GM04503 (cell line): ENCODE measurements around the gene AKT1.

Experiments used
- DNase-seq: peaks from one replicate; pipeline ENCODE4 v3.0.0-alpha.2; 2012; ENCODE audit warnings: low read depth

Gene AKT1

DNA sequence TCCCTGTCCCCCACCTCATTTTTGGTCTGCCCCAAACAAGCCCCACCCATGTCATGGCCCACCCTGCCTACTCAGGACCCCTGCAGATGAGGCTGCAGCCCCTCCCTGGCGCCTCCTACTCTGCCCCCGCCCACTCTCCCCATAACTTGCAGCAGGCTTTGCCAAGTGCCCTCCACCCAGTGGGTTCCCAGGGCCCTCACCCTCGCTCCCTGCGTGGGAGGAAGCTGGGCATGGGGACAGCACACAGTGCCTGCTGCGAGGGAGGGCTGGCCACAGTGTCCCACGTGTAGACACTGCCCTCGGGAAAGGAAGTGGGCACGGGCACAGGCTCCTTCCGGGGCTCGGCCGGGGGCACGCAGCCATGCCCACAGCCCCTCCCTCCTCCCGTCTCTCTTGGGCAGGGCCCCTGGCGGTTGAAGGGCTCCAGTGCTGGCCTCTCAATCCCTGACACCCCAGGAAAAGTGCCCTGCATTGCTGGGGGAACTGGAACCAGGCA lies 9.4 kb downstream of the AKT1 start:
- no peak for DNase-seq

- no peak for DNase-seq
Observed at GRCh38 chr14:104785708-104786080, 9.9 kb downstream of the AKT1 start.

DNA sequence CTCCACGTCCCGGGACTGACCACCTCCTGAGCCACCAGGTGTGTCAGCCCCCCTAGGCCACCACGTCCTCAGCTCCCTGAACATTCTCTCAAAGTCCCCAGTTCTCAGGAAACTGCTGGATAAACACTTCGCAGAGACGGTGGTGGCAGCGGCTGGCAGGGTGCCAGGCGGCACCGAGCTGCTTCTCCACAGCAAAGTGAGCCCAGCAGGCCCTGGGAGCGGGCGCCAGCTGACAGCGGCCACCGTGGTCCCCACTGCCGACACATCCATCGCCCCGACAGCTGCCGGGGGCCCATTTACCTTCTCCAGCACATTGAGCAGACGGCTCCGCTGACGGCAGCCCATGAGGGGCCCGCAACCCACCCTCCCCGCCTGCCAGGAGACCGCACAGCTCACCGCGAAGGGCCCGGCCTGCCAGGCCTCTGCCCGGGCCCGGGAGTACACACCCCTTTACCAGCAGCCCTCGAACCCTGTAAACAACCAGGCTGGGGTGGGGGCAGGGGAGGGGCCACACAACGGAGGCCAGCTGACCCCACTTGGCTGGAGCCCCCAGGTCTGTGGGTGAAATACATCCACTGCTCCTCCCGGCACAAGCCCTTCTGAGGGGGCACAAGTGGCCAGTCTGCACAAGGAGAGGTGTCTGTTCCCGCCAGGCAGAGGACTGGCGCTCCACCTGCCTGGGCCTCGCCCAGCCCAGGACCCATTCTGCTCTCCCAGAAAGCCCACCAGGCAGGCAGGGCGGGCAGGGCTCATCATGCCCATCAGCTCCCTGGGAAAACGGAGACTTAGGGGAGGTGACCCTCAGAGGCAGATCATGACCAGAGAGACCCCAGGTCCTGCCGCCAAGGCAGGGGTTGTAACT lies 10.5 kb downstream of the AKT1 start:
- no peak for DNase-seq

- no peak for DNase-seq
Observed at GRCh38 chr14:104784218-104784568, 11.4 kb downstream of the AKT1 start.

DNA sequence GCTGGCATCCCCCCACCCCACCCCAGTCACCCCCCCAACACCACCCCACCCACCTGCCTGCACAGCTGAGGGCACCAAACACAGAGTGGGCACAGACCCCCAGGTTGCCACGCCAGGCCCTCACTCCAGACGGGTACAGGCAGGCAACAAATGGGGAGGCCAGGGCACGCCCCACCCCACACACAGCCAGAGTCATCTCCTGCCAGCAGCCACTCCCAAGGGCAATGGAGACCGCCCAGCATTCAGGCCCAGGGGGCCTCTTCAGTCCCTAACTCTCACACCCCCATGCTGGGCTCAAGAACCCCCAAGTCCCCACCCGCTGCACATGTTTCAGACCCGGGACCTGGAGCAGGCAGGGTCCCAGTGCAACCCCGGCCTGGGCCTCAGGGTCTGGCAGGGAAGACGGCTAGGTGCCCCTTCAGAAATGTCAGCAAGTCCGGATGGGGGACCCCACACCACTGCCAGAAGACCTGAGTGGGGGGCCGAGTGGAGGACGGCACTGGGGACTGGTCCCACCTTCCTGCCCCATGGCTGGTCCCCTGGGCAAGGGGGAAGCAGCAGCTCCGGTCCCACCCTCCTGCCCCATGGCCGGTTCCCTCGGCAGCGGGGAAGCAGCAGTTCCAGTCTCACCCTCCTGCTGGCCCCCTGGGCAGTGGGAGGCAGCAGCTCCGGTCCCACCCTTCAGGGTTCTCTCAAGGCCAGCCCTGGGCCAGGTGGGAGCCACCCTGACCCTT lies 11.9 kb downstream of the AKT1 start:
- DNase-seq: no peak

DNA sequence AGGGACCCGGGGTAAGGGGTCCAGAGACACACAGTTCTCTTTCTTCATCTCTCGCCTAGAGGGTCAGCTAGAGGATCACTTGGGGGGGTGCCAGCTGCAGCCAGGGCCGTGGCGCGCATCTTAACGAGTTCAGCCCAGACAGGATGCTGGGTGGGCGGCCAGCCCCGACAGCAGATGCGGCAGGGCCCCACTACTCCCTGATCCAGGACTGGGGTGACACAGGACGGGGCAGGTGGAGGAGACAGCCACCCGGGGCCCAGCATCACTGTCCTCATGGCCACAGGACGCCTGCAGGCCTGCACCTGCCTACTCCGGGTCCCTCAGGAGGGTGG lies 12.8 kb downstream of the AKT1 start:
- no peak for DNase-seq

GRCh38 chr14:104782086-104782807 lies 13.3 kb downstream of the AKT1 start:
- no peak for DNase-seq

- no peak for DNase-seq
Observed at GRCh38 chr14:104781271-104782077, 14.1 kb downstream of the AKT1 start.

- DNase-seq: no peak
Observed at GRCh38 chr14:104780513-104781030, 15.0 kb downstream of the AKT1 start.

GRCh38 chr14:104779776-104780512 lies 15.6 kb downstream of the AKT1 start:
- no peak for DNase-seq

GRCh38 chr14:104778694-104779331 lies 16.7 kb downstream of the AKT1 start:
- DNase-seq: no peak

- DNase-seq: no peak
Observed at GRCh38 chr14:104777808-104778249, 17.7 kb downstream of the AKT1 start.

- no peak for DNase-seq
Observed at GRCh38 chr14:104776961-104777807, 18.4 kb downstream of the AKT1 start.

GRCh38 chr14:104776481-104776880 lies 19.1 kb downstream of the AKT1 start:
- DNase-seq: no peak

DNA sequence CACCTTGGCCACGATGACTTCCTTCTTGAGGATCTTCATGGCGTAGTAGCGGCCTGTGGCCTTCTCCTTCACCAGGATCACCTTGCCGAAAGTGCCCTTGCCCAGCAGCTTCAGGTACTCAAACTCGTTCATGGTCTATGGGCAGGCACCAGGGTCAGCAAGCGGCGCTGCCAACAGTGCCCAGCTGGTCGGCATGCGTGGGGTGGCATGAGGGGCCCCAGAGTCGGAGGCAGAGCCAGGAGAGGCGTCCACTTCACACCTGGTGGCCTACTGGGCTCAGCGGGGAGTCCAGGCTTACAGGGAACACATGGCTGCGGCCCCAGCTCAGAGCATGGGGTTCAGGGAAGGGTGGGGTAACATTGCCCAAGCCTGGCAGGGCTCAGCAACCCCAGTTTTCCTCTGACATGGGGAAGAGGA lies 20.5 kb downstream of the AKT1 start:
- DNase-seq: no peak

- no peak for DNase-seq
Observed at GRCh38 chr14:104774453-104775072, 21.0 kb downstream of the AKT1 start.

- no peak for DNase-seq
Observed at GRCh38 chr14:104773505-104774452, 21.8 kb downstream of the AKT1 start.
